H1 (cell line): ENCODE results near the gene SLC39A10. TPM values are rescaled to one million over a fixed set of nuclear protein-coding genes. Genes with fewer than 3 reads are reported as not detected.

Source experiments
- CTCF ChIA-PET: fragments of 300-600 bp; sonication (Branson Sonifier 250); formaldehyde crosslinking; loops from one replicate; lab custom pipeline; 2021; ENCODE audit not compliant: partially characterized antibody; lab: Charles Lee
- POLR2A ChIA-PET: fragments of 300-600 bp; sonication (Branson Sonifier 250); formaldehyde crosslinking; loops from one replicate; lab custom pipeline; 2021; ENCODE audit warnings: inconsistent platforms; ENCODE audit not compliant: partially characterized antibody; lab: Charles Lee
- DNase-seq, 2 experiments: peaks; one replicate each; pipeline versions ENCODE4 v3.0.0 to v3.0.0-alpha.2; 2010 to 2022; ENCODE audit warnings: low spot score in 2 of 2, low read depth in 1 of 2, mixed read lengths in 1 of 2
- FAIRE-seq: peaks from 2 replicates; lab custom pipeline; 2011; peaks lifted over from hg19 to GRCh38; lab: Jason Lieb, UNC
- H2AFZ ChIP-seq: 2 replicates; pipeline ENCODE4 v1.8.1; 2012; ENCODE audit warnings: low read length, inconsistent platforms
- H2AK5ac ChIP-seq: 2 replicates; pipeline ENCODE4 v1.6.1; 2013; ENCODE audit warnings: low read depth, low read length
- H2BK120ac ChIP-seq: replicated peaks from 2 replicates; pipeline ENCODE3; 2013; ENCODE audit warnings: low read depth, low read length, inconsistent platforms
- H2BK12ac ChIP-seq: 2 replicates; pipeline ENCODE4 v1.6.1; 2013; ENCODE audit warnings: low read depth, low read length
- H2BK15ac ChIP-seq: 2 replicates; pipeline ENCODE4 v1.6.1; 2013; ENCODE audit warnings: low read length
- H2BK20ac ChIP-seq: 2 replicates; pipeline ENCODE4 v1.6.1; 2013; ENCODE audit warnings: low read length
- H2BK5ac ChIP-seq: 2 replicates; pipeline ENCODE4 v1.6.1; 2013; ENCODE audit warnings: low read depth, low read length
- H3K14ac ChIP-seq: 2 replicates; pipeline ENCODE4 v1.6.1; 2013; ENCODE audit warnings: inconsistent platforms; ENCODE audit not compliant: insufficient read length
- H3K18ac ChIP-seq: 2 replicates; pipeline ENCODE4 v1.6.1; 2013; ENCODE audit warnings: low read length; ENCODE audit errors: extremely low read depth
- H3K23ac ChIP-seq: 2 replicates; pipeline ENCODE4 v1.6.1; 2013; ENCODE audit warnings: inconsistent platforms; ENCODE audit not compliant: insufficient read length
- H3K23me2 ChIP-seq: 2 replicates; pipeline ENCODE4 v1.6.1; 2013; ENCODE audit warnings: low read depth, low read length
- H3K27ac ChIP-seq: 2 replicates; pipeline ENCODE4 v1.6.1; 2011; ENCODE audit warnings: low read depth, low read length, inconsistent platforms
- H3K27me3 ChIP-seq, 4 experiments: replicated peaks in 1 of 4; 1 replicate in 1 of 4; 2 replicates in 3 of 4; pipeline versions ENCODE4 v1.6.1 to v1.8.1; 2011 to 2013; ENCODE audit warnings: low read length in 3 of 4, mild to moderate bottlenecking in 3 of 4, inconsistent platforms in 2 of 4, mixed read lengths in 2 of 4, moderate library complexity in 1 of 4; ENCODE audit not compliant: control insufficient read depth in 3 of 4, insufficient read depth in 3 of 4; ENCODE audit errors: extremely low read depth in 1 of 4
- H3K36me3 ChIP-seq, 4 experiments: 2 replicates each; pipeline versions ENCODE4 v1.6.1 to v1.8.1; 2011 to 2013; ENCODE audit warnings: mild to moderate bottlenecking in 4 of 4, low read length in 3 of 4, moderate library complexity in 2 of 4, control low read depth in 1 of 4, inconsistent platforms in 1 of 4; ENCODE audit not compliant: insufficient read depth in 4 of 4, control insufficient read depth in 2 of 4
- H3K4ac ChIP-seq: replicated peaks from 2 replicates; pipeline ENCODE3; 2013; ENCODE audit warnings: low read length, low read depth, mixed read lengths, inconsistent platforms; ENCODE audit not compliant: insufficient read length
- H3K4me1 ChIP-seq, 4 experiments: replicated peaks in 1 of 4; 1 replicate in 1 of 4; 2 replicates in 3 of 4; pipeline versions ENCODE4 v1.6.1 to v1.8.1; 2011 to 2013; ENCODE audit warnings: low read length in 3 of 4, inconsistent platforms in 2 of 4, mixed read lengths in 1 of 4; ENCODE audit not compliant: insufficient read depth in 4 of 4, control insufficient read depth in 3 of 4
- H3K4me2 ChIP-seq, 2 experiments: 2 replicates each; pipeline versions ENCODE4 v1.6.1 to v1.8.1; 2011 to 2013; ENCODE audit warnings: low read depth in 2 of 2, low read length in 2 of 2, control low read depth in 1 of 2, inconsistent platforms in 1 of 2, mild to moderate bottlenecking in 1 of 2; ENCODE audit not compliant: insufficient read depth in 1 of 2
- H3K4me3 ChIP-seq, 4 experiments: fragments of 200-600, 300-600 bp in 1 of 4; sonication (generic), shearing (Covaris generic), sonication (Bioruptor Twin) in 1 of 4; 2 replicates each; pipeline versions ENCODE4 v1.5.1 to v1.8.1; 2011 to 2016; ENCODE audit warnings: low read length in 4 of 4, low read depth in 3 of 4, control low read depth in 2 of 4, inconsistent platforms in 2 of 4, mild to moderate bottlenecking in 2 of 4, mixed read lengths in 1 of 4, moderate library complexity in 1 of 4; ENCODE audit not compliant: insufficient read depth in 2 of 4; ENCODE audit errors: extremely low read depth in 1 of 4
- H3K56ac ChIP-seq: replicated peaks from 2 replicates; pipeline ENCODE3; 2013; ENCODE audit warnings: low read depth, mild to moderate bottlenecking, mixed read lengths, low read length, inconsistent platforms; ENCODE audit not compliant: insufficient read length
- H3K79me1 ChIP-seq: 2 replicates; pipeline ENCODE4 v1.6.1; 2013; ENCODE audit warnings: low read depth, low read length, control low read depth
- H3K79me2 ChIP-seq, 2 experiments: 2 replicates each; pipeline versions ENCODE4 v1.6.1 to v1.8.1; 2012 to 2013; ENCODE audit warnings: low read length in 2 of 2, mild to moderate bottlenecking in 2 of 2, inconsistent platforms in 1 of 2; ENCODE audit not compliant: insufficient read depth in 2 of 2, control insufficient read depth in 1 of 2
- H3K9ac ChIP-seq, 4 experiments: replicated peaks in 1 of 4; 1 replicate in 1 of 4; 2 replicates in 3 of 4; pipeline versions ENCODE4 v1.6.1 to v1.8.1; 2011 to 2013; ENCODE audit warnings: low read depth in 3 of 4, low read length in 3 of 4, control low read depth in 2 of 4, mild to moderate bottlenecking in 2 of 4, moderate library complexity in 2 of 4, inconsistent platforms in 1 of 4; ENCODE audit errors: extremely low read depth in 1 of 4
- H3K9me3 ChIP-seq, 2 experiments: 2 replicates each; pipeline versions ENCODE4 v1.6.1 to v1.8.1; 2012 to 2013; ENCODE audit warnings: mild to moderate bottlenecking in 2 of 2, moderate library complexity in 2 of 2, control low read depth in 1 of 2, inconsistent platforms in 1 of 2, low read depth in 1 of 2, low read length in 1 of 2, mixed read lengths in 1 of 2; ENCODE audit not compliant: insufficient read depth in 2 of 2
- H4K20me1 ChIP-seq, 2 experiments: replicated peaks in 1 of 2; 2 replicates each; pipeline versions ENCODE3 to v1.8.1; 2011 to 2013; ENCODE audit warnings: inconsistent platforms in 2 of 2, low read length in 2 of 2, mild to moderate bottlenecking in 1 of 2; ENCODE audit not compliant: insufficient read depth in 2 of 2, control insufficient read depth in 1 of 2
- H4K5ac ChIP-seq: 2 replicates; pipeline ENCODE4 v1.6.1; 2013; ENCODE audit warnings: low read length, low read depth, mixed read lengths, inconsistent platforms; ENCODE audit not compliant: insufficient read length
- H4K8ac ChIP-seq: 2 replicates; pipeline ENCODE4 v1.8.0; 2013; ENCODE audit warnings: mild to moderate bottlenecking, moderate library complexity, low read length, inconsistent platforms; ENCODE audit not compliant: insufficient read depth; ENCODE audit errors: extremely low read depth
- H4K91ac ChIP-seq: replicated peaks from 2 replicates; pipeline ENCODE3; 2013; ENCODE audit warnings: low read length, mixed read lengths, inconsistent platforms; ENCODE audit not compliant: insufficient read length
- ASH2L ChIP-seq: fragments of 200-600, 300-600 bp; sonication (generic); IDR thresholded peaks from one replicate; pipeline ENCODE4 v1.7.1; 2017; ENCODE audit warnings: low read length
- ATF2 ChIP-seq: IDR thresholded peaks from 2 replicates; pipeline ENCODE4 v1.6.1; 2012; ENCODE audit warnings: low read length, inconsistent platforms
- BACH1 ChIP-seq: IDR thresholded peaks from 2 replicates; pipeline ENCODE4 v1.6.1; 2012; ENCODE audit warnings: low read length, improper control_type of control experiment
- GTF2F1 ChIP-seq: IDR thresholded peaks from 2 replicates; pipeline ENCODE4 v1.6.1; 2012; ENCODE audit warnings: low read depth, low read length, improper control_type of control experiment, borderline replicate concordance
- HDAC2 ChIP-seq, 2 experiments: fragments of 300-600 bp in 1 of 2; sonication (generic) in 1 of 2; IDR thresholded peaks; 2 replicates each; pipeline ENCODE4 v1.6.1; 2011 to 2012; ENCODE audit warnings: low read depth in 2 of 2, low read length in 2 of 2, mild to moderate bottlenecking in 2 of 2, moderate library complexity in 2 of 2, borderline replicate concordance in 1 of 2, inconsistent platforms in 1 of 2
- JUN ChIP-seq: IDR thresholded peaks from 2 replicates; pipeline ENCODE4 v1.6.1; 2011; ENCODE audit warnings: low read depth, mild to moderate bottlenecking, improper control_type of control experiment, low read length
- MAFK ChIP-seq: IDR thresholded peaks from 2 replicates; pipeline ENCODE4 v1.6.1; 2012; ENCODE audit warnings: low read depth, mild to moderate bottlenecking, improper control_type of control experiment, low read length
- NRF1 ChIP-seq: IDR thresholded peaks from 2 replicates; pipeline ENCODE4 v1.6.1; 2011; ENCODE audit warnings: mild to moderate bottlenecking, low read depth, low read length, improper control_type of control experiment
- POLR2A ChIP-seq, 2 experiments: IDR thresholded peaks; 1 replicate in 1 of 2; 2 replicates in 1 of 2; pipeline ENCODE4 v1.6.1; 2011; ENCODE audit warnings: low read depth in 2 of 2, low read length in 2 of 2, mild to moderate bottlenecking in 2 of 2; ENCODE audit errors: control extremely low read depth in 1 of 2
- POU5F1 ChIP-seq: IDR thresholded peaks from 2 replicates; pipeline ENCODE4 v1.6.1; 2011; ENCODE audit warnings: low read depth, mild to moderate bottlenecking, low read length, moderate library complexity
- RAD21 ChIP-seq, 2 experiments: IDR thresholded peaks in 1 of 2; conservative IDR thresholded peaks in 1 of 2; 2 replicates each; pipeline ENCODE4 v1.6.1; 2011; ENCODE audit warnings: low read depth in 2 of 2, low read length in 2 of 2, improper control_type of control experiment in 1 of 2, inconsistent platforms in 1 of 2, mild to moderate bottlenecking in 1 of 2, moderate library complexity in 1 of 2
- TAF7 ChIP-seq: optimal IDR thresholded peaks from 2 replicates; pipeline ENCODE3; 2011; ENCODE audit warnings: low read depth, mild to moderate bottlenecking, inconsistent platforms, low read length, moderate library complexity, borderline replicate concordance
- WGBS, 2 experiments: shearing (Covaris generic) in 1 of 2; methylation state at CpG; one replicate each; pipeline versions ENCODE4 v1.1.6 to v1.1.7; 2013 to 2015; ENCODE audit warnings: low lambda C conversion rate in 2 of 2, mixed read lengths in 2 of 2, inconsistent platforms in 1 of 2, low coverage in 1 of 2, missing lambda C conversion rate in 1 of 2; ENCODE audit not compliant: insufficient replicate concordance in 2 of 2, insufficient coverage in 1 of 2, insufficient read length in 1 of 2; ENCODE audit errors: extremely low coverage in 1 of 2, missing lambda C conversion rate in 1 of 2; 5-methylcytosine and 5-hydroxymethylcytosine counted together
- polyA plus RNA-seq, 7 experiments: library from polyadenylated mRNA; depleted of rRNA in 3 of 7; stranded (reverse) in 5 of 7; unstranded in 2 of 7; fragments of >200 nt in 5 of 7; fragments of 200-250 nt in 2 of 7; gene quantifications; 1 replicate in 5 of 7; 2 replicates in 1 of 7; 4 replicates in 1 of 7; pipeline versions ENCODE4 v1.2.1 to v1.2.3, GENCODE V29; 2011 to 2013; ENCODE audit warnings: missing spikeins in 2 of 7, mixed read lengths in 2 of 7
- total RNA-seq: library from RNA; stranded (reverse); fragmentation: NEBNext Ultra II Directional; extraction: Animal tissue kit (Norgen Biotek cat#: 25700); gene quantifications from 2 replicates; pipeline ENCODE4 v1.2.1, GENCODE V29; 2021

Gene SLC39A10
- total and polyA plus RNA-seq, 2 of the 8 experiments (the other 6 are each of a cell fraction or from before 2014, with no cell fraction given): 68.1 to 234 TPM

GRCh38 chr2:195662138-195662537 is 5.1 kb downstream of the SLC39A10 start:
- H2BK120ac ChIP-seq: no peak overlapping the region
- CTCF ChIA-PET: interaction anchor here (1.3 to 2.0 kb wide), 4 partner anchors 11 to 173 kb away, joined by 4 to 9 read pairs (median 4); no protein-coding TSS in a partner anchor
- peaks cover 4 to 96% of the 10 kb centered on the region in 2 experiments; a peak in 3 of 4 replicates for H3K79me2 ChIP-seq
- H3K23me2 ChIP-seq: peaks cover 3% of the 10 kb centered on the region; the same call in 1 of the 2 replicates
- no peak overlapping the region for H2BK20ac ChIP-seq
- H3K23ac ChIP-seq: no peak overlapping the region
- H3K9me3 ChIP-seq: no peaks in the 10 kb centered on the region
- H3K27ac ChIP-seq: no peak overlapping the region
- H3K79me1 ChIP-seq: no peaks in the 10 kb centered on the region
- POLR2A ChIA-PET: interaction anchor here (1.1 kb wide), 1 partner anchor 16 kb away, joined by 3 read pairs; no protein-coding TSS in a partner anchor
- no peak overlapping the region for H3K4ac ChIP-seq
- no peak overlapping the region for H3K4me3 ChIP-seq
- no peak overlapping the region for H3K56ac ChIP-seq
- no peak overlapping the region for H4K5ac ChIP-seq
- H2BK12ac ChIP-seq: no peak overlapping the region
- peaks cover 0 to 4% (median 1%) of the 10 kb centered on the region in 4 experiments; a peak in 1 of 7 replicates for H3K4me1 ChIP-seq
- no peak overlapping the region for H4K8ac ChIP-seq
- H3K14ac ChIP-seq: no peak overlapping the region
- no peak for FAIRE-seq
- H2AFZ ChIP-seq: no peak overlapping the region
- H3K36me3 ChIP-seq: peaks cover 0 to 5% (median 0%) of the 10 kb centered on the region in 4 experiments; a peak in 1 of 8 replicates
- H2BK5ac ChIP-seq: no peak overlapping the region
- no peaks in the 10 kb centered on the region for H3K27me3 ChIP-seq
- no peak overlapping the region for H3K4me2 ChIP-seq
- no peak overlapping the region for H2BK15ac ChIP-seq
- no peak overlapping the region for H3K18ac ChIP-seq
- no peak for DNase-seq
- no peak overlapping the region for H2AK5ac ChIP-seq
- H3K9ac ChIP-seq: no peak overlapping the region
- 59% methylated on average over 3 of the region's 3 CpGs; no CpG with 5 or more reads in 1 of the 2 experiments for WGBS, 2 experiments
- H4K20me1 ChIP-seq: peaks cover 5 to 10% of the 10 kb centered on the region in 2 experiments
- no peak overlapping the region for H4K91ac ChIP-seq
- no peak for TF ChIP-seq JUN
- TF ChIP-seq MAFK: no peak
- no peak for TF ChIP-seq ASH2L
- no peak for TF ChIP-seq POU5F1
- TF ChIP-seq HDAC2 (IDR thresholded peaks at IDR 0.05; ENCODE audit: borderline replicate concordance in 1 of 2, low read depth in 2 of 2, low read length in 2 of 2): no peak
- no peak for TF ChIP-seq GTF2F1
- TF ChIP-seq POLR2A (IDR thresholded peaks at IDR 0.05; ENCODE audit: control extremely low read depth in 1 of 2, low read depth in 2 of 2, low read length in 2 of 2): no peak
- TF ChIP-seq RAD21 (IDR thresholded peaks at IDR 0.05 in 1 of 2, conservative IDR thresholded peaks at IDR 0.05 in 1 of 2; ENCODE audit: low read depth in 2 of 2, low read length in 2 of 2): no peak
- TF ChIP-seq ATF2: no peak
- TF ChIP-seq BACH1: no peak
- no peak for TF ChIP-seq TAF7
- no peak for TF ChIP-seq NRF1
